ENCODE data around the gene SERPINA6. TPM values are rescaled to one million over a fixed set of nuclear protein-coding genes. Genes with fewer than 3 reads are reported as not detected.

The SERPINA6 gene
- total RNA-seq, 4 donors from 2014 or later = not detected

DNA sequence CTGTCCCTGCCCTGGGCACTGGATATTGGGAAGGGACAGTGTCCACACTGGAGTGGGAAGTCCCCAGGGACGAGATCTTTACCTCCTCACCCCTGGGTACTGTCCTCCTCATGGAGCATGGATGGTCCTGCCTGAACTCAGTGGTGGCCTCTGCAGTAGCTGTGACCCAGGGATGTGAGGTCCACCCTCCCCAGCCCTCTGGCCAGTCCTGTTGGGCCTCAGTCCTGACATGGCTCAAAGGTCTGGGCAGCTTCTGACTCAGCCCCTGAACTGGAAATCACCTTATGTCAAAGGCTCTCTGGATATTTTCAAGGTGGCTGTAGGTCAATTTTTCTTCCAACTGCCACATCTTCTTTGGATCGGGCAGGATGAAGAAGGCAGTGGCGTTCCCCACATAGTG is 40.9 kb upstream of the SERPINA6 start:
- Histone ChIP-seq H3K36me3 (no peaks in the 10 kb centered on the region), H3K4me3 (replicated peaks in 1 of 3) (no peak overlapping the region), H3K9me3 (no peaks in the 10 kb centered on the region), H3K4me1 (no peaks in the 10 kb centered on the region), H3K27me3 (no peaks in the 10 kb centered on the region), H3K27ac (no peak overlapping the region)
- WGBS, 2 donors = 92 to 95% methylated on average over 2 of the region's 3 CpGs
- intact Hi-C loops (cut with DNase I) = no loop called here
- no peak for DNase-seq
- TF ChIP-seq POLR2A (IDR thresholded peaks at IDR 0.05) = no peak
- TF ChIP-seq, protein P1, sequence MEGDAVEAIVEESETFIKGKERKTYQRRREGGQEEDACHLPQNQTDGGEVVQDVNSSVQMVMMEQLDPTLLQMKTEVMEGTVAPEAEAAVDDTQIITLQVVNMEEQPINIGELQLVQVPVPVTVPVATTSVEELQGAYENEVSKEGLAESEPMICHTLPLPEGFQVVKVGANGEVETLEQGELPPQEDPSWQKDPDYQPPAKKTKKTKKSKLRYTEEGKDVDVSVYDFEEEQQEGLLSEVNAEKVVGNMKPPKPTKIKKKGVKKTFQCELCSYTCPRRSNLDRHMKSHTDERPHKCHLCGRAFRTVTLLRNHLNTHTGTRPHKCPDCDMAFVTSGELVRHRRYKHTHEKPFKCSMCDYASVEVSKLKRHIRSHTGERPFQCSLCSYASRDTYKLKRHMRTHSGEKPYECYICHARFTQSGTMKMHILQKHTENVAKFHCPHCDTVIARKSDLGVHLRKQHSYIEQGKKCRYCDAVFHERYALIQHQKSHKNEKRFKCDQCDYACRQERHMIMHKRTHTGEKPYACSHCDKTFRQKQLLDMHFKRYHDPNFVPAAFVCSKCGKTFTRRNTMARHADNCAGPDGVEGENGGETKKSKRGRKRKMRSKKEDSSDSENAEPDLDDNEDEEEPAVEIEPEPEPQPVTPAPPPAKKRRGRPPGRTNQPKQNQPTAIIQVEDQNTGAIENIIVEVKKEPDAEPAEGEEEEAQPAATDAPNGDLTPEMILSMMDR (IDR thresholded peaks at IDR 0.05) = no peak

DNA sequence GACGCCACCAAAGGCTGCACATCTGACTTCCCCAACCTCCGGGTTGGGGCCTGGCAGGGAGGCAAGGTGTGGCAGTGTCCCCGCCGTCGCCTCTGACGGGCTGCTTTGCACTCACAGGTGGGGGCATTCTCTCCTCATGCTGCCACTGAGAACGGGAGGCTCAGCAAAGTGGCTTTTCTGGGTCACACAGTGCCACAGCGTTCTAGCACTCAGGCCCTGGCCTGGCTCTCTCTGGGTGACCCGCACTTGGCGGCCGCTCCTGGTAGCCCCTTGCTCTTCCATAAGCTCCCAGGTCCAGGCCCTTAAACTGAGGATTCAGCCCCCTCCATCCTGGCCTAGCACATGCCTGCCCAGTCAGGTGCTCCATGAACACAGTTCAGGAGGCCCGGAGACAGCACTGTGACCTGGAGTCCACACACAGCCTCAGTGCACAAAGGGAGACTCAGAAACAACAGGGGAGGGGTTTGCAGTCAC is 40.1 kb upstream of the SERPINA6 start:
- Histone ChIP-seq H3K9me3 (no peaks in the 10 kb centered on the region), H3K27ac (no peak overlapping the region), H3K4me3 (replicated peaks in 1 of 3) (no peak overlapping the region), H3K27me3 (no peaks in the 10 kb centered on the region), H3K4me1 (no peaks in the 10 kb centered on the region), H3K36me3 (no peaks in the 10 kb centered on the region)
- 79 to 89% methylated on average over 6 to 10 of the region's 12 CpGs for WGBS, 2 donors
- TF ChIP-seq, protein P1 (IDR thresholded peaks at IDR 0.05) = no peak
- TF ChIP-seq POLR2A (IDR thresholded peaks at IDR 0.05) = no peak
- DNase-seq = no peak
- intact Hi-C loops (cut with DNase I) = no loop called here

DNA sequence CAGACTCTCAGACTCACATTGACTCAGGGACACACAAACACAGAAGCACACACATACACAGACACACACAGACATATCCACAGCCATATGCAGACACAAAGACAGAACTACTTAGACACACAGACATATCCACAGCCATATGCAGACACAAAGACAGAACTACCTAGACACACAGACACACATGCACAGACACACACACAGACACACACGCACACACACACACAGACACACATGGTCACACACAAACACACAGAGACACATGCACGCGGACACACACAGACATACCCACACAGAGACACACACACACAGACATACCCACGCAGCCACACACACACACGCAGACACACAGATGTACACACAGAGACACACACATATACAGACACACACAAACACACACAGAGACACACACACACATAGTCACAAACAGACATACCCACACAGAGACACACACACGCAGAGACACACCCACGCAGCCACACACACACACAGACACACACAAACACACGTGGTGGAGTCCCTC is 39.5 kb upstream of the SERPINA6 start:
- Histone ChIP-seq H3K4me3 (replicated peaks in 1 of 3) (no peak overlapping the region), H3K27ac (no peak overlapping the region), H3K36me3 (no peaks in the 10 kb centered on the region), H3K27me3 (no peaks in the 10 kb centered on the region), H3K9me3 (no peaks in the 10 kb centered on the region), H3K4me1 (no peaks in the 10 kb centered on the region)
- no peak for DNase-seq
- intact Hi-C loops (cut with DNase I) = no loop called here
- 79 to 90% methylated on average over 7 to 8 of the region's 8 CpGs for WGBS, 2 donors
- TF ChIP-seq, protein P1 (IDR thresholded peaks at IDR 0.05) = no peak
- no peak for TF ChIP-seq POLR2A (IDR thresholded peaks at IDR 0.05)

DNA sequence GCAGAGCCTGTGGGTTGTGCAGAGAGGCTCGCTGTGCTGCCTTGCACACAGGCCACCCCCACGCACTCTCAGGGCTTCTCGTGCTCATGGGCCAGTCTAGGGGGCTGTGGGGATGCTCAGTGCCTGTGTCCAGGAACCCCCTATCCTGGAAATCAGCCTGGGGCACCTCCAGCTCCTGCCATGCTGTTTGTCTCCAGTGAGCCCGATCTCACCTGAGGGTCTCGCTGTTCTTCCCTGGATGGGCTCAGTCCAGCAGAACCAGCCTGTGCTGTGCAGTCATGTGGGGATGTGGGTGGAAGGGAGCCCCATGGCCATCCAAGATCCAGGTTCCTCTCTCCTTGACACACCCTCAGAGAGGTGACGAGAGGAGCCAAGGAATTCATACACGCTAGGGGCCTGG is 38.5 kb upstream of the SERPINA6 start:
- Histone ChIP-seq H3K27ac (no peak overlapping the region), H3K4me1 (no peaks in the 10 kb centered on the region), H3K4me3 (replicated peaks in 1 of 3) (no peak overlapping the region), H3K27me3 (no peaks in the 10 kb centered on the region), H3K9me3 (no peaks in the 10 kb centered on the region), H3K36me3 (no peaks in the 10 kb centered on the region)
- no peak for DNase-seq
- 92 to 100% methylated on average over 1 to 4 of the region's 7 CpGs for WGBS, 2 donors
- TF ChIP-seq POLR2A (IDR thresholded peaks at IDR 0.05) = no peak
- TF ChIP-seq, protein P1 (IDR thresholded peaks at IDR 0.05) = no peak
- intact Hi-C loops (cut with DNase I) = no loop called here

DNA sequence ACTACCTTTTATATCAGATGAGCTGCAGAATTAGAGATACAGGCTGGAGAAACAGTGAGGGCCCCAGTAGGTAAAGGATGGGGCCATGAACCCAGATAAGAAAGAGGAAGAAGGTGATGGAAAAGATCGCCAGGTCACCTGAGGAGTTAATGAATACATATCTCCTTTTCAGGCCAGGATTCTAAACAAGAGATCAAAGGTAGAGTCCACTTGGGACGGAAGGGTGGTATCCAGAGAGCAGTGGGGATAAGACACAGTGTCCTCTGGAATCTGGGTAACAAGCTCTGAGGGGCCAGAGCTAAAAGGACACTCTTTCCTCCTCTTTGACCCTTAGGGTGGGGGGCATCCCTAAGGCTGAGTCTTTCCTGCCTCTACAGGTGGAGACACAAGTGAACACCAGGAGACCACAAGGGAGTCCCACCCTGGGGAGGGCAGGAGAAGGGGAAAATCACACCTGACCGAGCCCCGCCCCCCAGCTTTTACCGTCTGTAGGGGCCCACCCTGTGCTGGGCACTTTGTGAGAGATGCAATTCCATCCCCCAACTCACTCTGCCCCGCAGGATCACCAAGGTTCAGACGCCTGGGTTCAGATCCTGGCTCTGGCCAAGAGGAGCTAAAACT is 37.9 kb upstream of the SERPINA6 start:
- no peaks in the 10 kb centered on the region for H3K4me1 ChIP-seq
- H3K36me3 ChIP-seq = no peaks in the 10 kb centered on the region
- TF ChIP-seq, protein P1 (IDR thresholded peaks at IDR 0.05) = no peak
- TF ChIP-seq POLR2A (IDR thresholded peaks at IDR 0.05) = no peak
- 73 to 78% methylated on average over 7 of the region's 7 CpGs for WGBS, 2 donors
- intact Hi-C loops (cut with DNase I) = no loop called here
- DNase-seq = no peak
- no peaks in the 10 kb centered on the region for H3K9me3 ChIP-seq
- no peaks in the 10 kb centered on the region for H3K27me3 ChIP-seq
- H3K4me3 ChIP-seq (replicated peaks in 1 of 3) = no peak overlapping the region
- no peak overlapping the region for H3K27ac ChIP-seq

All from thyroid gland (tissue), 4 donors.